Stimulated activated naive CD4-positive, alpha-beta T cell treated with Interleukin-2 at 50 U/mL for 16 hours (primary cell): ENCODE results near the gene RBM19.

Source experiments
- DNase-seq: peaks from one replicate; lab custom pipeline; 2025; lab: John Stamatoyannopoulos, UW

RBM19 gene

DNA sequence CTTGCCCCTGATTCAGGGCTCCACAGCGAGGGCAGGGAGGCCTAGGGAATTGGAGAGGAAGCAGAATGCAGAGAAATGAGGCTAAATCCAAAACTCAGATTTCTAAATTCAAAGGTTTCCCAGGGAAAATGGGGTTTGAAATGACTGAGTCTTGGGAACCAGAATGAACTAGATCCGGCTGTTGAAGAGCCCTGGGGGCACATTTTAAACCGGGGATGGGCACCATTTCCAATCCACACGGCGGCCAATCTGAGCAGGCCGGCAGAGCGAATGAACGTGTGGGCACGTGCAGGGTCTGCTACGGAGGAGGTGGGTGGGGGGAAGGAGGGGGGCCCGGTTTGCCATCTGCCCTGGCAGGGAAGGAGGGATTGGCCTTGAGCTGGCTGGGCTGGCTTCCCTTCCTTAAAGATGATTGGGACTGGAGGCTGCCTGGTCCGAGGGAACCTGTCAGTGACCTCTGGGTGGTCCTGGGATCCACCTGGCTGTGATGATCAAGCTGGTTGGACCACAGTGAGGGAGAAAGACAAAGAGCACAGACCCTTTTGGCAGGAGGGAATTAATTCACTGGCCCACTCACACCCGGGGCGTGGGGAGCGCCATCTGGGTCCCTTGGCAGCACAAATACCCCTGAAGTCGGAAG, 161.0 kb downstream of the RBM19 start:
- no peak for DNase-seq

DNA sequence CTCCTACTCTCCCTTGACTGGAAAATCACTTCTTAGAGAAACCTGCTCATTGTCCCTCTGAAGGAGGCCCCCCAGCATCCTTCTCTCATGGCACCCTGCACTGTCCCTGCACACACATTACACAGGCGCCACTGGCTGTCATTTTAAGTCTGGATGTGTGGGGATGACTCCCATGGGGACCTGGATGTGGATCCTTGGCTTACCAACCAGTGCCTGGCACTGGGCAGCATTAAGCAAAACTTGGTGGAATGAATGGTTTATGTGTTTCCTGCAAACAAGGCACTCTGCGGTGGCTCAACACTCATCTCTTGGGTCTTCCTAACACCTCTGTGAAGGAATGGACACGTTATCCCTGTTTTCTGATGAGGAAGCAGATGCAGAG, 162.4 kb downstream of the RBM19 start:
- no peak for DNase-seq

DNA sequence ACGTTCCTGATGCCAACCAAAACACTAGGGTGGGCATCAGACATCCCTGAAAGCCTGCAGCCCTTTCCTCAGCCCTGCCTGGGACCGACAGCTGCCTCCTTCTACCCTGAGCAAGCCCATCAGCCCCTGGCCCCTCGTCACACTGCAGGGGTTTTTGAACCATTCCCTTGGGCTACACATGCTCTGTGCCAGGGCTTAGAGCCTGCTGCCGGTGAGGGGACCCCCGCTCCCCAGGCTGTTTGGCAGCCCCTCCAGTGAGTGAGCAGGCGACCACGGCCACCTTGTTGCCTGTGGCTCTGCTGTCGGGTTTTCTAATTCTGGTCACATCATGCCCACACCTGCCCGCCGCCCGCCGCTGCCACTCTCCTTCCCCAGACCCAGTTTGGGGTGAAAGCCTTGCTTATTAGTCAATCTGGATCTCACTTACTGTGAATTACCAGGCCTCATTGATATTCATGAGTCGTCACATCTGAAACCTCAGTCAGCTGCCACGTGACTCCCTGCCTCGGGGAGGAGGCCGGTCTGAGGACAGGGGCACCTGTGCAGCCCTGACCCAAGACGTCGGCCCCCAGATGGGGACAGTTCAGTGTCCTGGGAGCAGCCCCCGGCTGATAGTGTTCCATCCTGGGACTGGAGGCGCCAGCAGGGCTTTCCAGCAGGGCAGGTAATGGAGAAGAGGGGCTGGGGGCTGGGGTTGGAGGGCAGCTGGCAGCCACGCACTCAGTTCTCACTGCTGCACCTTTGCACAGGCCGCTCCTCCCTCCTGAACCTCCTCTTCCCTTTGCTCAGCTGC, 163.0 kb downstream of the RBM19 start:
- no peak for DNase-seq

DNA sequence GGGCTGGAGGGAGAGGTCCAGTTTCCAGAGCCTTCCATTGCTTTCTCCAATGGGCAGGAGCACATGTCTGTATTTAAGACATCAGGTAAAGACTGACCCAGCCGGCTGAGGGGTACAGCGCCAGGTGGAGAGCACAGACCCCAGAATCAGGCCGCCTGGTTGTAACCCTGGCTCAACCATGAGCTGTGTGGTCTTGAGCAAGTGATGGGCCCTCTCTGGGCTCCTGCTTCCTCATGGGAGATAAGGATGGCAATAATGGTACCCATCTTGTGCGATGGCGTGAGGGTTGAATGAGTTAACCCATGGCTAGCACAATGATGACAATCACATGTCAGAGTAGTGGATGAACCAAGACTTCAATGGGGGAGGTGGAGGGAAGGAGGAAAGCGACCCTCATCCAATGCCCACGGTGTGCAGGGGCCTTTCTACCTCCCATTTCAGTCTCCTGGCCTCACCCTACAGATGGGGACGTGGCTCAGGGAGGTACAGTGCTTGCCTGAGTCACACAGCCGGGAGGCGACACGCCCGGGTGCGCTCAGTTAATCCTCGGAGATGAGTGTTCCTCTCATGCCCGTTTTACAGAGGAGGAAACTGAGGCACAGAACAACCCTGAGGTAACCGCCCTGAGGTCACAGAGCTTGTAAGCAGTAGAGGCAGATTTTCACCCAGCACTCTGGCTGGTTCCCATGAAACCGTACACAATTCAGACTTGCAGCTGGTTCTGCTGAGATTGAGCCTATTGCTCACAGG, 163.9 kb downstream of the RBM19 start:
- DNase-seq, result no peak

DNA sequence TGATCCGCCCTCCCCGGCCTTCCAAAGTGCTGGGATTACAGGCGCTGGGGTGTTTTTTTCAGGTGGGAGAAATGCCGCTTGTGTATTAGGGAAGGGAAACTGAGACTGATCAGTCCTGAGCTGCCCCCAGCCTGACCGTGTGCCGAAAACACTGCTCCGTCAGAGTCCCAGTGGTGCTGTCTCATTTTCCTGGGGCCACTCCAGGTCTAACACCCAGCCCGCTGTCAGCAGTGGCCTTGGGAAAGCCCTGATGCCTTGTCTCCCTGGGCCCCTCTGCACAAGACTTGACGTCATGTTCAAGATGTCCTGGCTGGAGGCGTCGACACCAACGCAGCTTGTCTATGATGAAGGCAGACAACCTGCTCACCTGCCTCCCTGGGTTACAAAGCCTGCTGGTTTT, 165.9 kb downstream of the RBM19 start:
- DNase-seq, result no peak

DNA sequence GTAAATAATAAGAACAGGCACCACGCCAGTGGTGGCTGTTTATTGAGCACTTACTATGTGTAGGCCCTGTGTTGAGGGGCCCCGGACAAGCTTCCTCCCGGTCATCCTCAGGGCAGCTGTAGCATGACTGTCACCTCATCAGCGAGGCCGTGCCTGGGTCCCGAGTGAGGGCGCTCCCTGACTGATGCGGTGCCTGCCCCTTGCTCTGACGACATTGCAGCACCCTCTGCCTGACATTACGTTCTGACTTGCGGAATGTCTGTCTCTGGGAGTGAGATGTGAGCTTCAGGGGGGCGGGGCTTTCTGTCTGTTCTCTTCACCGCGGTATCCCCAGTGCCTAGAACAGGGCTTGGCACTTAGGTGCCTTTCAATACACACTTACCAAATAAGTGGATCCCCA, 167.6 kb downstream of the RBM19 start:
- DNase-seq, result no peak

DNA sequence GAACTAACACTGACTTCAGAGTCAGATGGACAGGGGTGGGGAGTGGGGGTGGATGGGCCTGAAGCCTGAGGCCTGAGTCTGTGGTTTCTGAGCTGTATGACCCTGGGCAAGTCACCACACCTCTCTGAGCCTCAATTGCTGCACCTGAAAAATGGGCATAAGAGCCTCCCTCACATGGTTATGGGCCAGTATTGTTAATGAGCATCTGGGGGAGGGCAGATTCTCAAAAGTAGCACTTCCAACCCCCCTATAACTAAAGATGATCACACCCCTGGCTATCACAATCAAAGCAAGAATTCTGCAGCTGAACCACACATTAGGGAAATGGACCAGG, 168.6 kb downstream of the RBM19 start:
- no peak for DNase-seq

DNA sequence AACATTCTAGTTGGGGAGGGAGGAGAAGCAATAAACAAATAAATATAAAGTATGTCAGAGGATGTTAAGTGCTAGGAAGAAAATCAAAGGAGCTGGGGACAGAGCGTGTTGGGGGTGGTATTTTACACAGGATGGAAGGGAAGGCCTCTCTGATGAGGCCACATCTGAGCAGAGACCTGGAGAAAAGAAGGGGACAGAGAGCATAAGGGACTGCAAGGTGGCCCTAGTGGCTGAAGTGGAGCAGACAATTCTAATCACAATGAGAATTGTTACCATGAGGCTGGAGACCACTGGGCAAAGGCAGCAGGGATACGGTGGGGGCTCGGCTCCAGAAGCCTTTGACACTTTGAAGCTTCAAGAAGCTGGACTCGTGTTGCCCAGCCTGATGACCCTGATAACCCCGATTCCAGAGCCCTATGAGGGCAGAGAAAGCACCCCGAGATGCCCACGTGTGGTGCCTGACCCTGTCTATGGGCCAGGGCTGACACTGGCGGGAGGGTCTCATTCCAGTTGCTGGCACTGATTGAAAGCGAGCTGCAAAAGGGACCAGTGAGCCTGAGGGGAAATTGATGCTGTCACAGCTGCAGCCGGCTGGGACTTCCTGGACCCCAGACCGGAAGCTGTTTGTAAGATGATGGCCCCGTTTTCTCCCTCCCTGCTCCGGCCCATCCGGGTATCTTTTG, 169.1 kb downstream of the RBM19 start:
- DNase-seq, result no peak

DNA sequence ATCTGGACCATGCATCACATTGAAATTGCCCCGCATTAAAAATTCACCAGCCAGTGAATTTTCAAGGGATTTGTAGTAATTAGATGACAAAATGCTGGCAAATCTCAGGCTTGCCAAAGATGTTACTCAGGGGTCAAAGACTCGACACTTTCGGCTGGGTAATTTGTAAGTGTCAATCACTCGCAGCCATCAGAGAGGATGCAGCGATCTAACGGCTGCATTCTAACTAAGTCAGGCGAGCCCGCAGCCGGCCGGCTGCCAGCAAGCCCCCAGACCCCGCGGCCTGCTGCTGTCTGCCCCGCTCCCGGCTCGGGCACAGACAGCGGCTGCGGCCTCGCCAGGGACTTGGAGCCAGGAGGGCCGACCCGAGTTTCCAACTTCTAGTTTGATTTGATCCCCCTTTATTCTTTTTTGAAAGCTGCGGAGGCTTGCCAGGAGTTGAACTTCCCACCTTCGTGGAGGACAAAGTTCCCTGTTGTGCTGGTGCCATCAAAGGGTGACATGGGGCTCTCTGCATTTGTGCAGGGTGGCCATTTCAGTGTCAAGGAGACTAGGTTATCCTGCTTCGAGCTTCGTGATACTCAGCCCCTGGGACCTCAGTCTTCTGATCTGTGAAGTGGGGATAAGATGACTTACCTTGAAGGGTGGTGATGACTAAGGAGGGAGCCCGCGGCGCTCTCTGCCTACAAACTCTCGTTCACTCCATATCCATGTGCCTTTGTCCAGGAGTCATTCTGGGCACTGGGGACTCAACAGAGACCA, 169.9 kb downstream of the RBM19 start:
- DNase-seq, result no peak

DNA sequence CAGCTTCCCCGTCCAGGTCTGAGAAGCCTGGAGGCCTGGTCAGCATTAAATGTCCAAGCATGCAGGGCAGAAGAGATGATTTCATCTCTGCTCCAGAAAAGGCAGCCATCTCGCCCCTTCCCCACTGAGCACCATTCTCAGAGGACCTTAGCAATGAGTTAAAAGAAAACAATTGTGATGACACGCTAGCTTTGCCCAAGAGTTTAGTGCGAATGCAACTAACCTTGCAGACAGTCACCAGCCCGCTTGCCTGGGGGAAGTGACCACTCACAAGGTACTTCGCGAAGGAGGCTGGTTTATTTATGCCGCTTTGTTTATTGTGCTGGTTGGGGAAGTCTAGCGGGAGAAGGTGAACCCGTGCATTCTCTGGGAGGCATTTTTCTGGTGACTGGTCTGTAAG, 170.7 kb downstream of the RBM19 start:
- DNase-seq, result no peak

DNA sequence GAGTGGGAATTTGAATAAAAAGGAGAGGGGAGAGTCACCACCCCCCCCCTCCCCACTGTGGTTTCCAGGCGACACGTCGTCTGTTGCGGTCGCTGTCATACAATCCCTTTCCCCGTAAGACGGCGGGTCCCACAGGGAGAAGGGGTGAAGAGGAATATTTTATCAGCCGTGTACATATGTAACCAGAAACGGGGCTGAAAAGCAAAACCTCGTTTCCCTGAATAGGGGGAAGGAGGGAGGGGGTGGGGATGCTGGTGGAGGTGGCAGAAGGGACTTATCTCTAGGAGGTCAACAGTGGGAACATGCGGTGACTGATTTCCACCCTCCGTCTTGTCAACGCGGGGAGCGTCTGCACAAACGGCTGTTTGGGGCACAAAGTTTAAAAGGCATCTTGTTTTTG, 171.4 kb downstream of the RBM19 start:
- no peak for DNase-seq

DNA sequence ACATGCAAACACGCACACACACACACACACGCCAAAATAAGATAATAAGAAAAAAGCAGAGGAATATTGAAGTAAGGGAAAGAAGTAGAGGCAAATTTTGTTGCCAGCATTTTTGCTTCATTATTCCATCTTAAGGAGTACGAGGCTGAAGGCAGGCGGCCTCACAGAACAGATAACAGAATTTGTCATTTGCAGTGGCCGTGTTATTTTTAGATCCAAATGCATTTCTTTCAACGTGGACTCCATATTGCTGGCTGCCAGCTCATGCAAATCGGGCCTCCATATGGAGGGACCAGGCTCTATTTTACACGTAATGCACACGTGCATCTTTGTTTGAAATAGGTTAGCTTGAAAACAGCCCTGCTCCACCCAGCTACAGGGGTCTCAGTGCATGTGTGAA, 172.9 kb downstream of the RBM19 start:
- DNase-seq, result no peak

DNA sequence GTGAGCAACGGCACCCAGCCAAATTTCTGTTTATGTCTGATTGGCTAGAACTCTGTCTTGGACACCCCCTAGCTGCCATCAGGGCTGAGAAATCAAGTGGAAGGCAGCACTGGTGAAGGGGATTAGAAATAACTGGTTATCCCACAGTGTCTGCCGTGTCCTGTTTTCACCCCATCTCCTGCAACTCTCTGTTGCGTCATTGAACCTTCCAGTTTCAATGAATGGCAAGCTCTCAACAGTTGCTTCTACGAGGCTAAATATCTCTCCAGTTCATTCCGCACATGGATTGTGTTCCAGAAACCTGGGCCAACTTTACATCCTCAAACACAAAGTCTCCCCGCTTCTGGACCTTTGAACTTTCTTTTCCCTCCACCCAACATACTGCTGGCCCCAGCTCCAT, 173.7 kb downstream of the RBM19 start:
- DNase-seq, result no peak

DNA sequence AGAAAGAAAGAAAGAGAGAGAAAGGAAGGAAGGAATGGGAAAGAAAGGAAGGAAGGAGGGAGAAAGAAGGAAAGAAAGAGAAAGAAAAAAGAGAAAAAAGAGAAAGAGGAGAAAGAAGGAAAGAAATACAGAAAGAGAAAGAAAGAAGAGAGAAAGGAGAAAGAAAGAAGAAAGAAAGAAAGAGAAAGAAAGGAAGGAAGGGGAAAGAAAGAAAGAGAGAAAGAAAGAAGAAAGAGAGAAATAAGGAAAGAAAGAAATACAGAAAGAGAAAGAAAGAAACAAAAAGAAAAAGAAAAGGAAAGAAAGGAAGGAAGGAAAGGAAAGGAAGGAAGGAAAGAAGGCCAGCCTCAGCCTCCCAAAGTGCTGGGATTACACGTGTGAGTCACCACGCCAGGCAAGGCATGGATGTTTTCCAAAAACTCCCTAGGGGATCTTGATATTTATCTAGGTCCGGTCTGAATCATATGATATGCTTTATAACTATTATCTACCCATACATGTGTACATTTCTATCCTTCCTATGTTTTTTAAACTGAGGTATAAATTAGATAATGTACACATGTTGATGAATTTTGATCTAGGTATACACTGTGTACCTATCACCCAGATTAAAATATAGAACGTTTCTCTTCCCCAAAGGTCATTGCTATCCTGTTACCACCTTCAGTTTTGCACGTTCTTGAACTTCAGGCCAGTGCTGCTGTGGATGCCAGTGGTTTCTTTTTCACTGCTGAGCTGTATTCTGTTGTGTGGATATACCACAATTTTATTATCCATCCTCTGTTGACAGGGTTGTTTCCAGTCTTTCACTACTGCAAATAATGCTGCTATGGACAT, 177.9 kb downstream of the RBM19 start:
- no peak for DNase-seq

DNA sequence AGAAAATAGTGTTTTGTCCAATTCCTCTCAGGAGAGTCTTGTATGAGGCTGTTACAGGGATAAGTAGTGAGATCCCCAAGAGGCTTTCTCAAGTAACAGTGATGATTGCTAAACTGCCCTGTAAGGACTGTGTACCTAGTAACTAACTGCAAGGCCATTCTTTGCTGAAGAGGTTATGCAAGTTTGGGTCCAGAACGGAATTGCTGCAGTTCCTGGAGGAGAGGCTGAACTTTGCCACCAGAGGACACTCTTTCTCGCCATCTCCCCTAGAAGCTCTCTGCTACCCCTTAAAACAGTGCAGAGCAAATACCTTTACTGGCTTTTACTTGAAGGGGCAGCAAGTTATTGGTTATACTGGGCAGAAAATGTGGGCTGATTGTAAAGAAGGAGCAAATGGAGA, 180.0 kb downstream of the RBM19 start:
- no peak for DNase-seq

DNA sequence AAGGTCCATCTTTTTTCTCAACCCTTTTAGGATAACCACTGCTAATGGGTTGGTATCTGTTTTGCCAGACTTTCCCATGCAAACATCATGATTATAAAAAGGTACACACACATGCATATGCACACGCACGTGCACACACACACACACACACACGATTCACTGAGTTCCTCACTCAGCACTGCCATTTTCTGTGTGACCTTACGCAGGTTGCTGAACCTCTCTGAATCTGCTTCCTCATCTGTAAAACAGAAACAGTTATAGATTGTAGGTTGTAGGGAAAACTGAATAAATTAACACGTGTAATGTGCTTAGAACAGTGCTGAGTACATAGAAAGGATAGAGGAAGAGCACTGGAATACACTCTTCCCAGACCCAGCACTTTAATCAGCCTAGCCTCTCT, 182.3 kb downstream of the RBM19 start:
- no peak for DNase-seq

DNA sequence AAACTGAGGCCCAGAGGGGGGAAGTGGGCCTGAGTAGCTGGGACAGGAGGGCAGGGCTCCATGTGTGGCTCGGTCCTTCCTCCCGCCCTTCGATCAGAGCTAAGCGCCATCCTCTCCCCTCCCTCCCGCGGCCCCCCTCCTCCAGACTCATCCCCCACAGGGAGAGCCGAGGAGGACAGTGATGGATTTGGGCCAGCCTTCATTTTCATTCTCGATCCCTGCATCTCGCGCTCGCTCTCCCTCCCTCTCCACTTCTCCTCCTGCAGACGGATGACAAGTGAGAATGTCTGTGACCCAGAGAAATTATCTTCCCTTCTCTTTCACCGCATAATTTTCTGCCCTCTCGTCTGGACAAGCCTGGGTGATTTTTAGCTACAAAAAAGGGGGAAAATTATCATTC, 183.3 kb downstream of the RBM19 start:
- no peak for DNase-seq

DNA sequence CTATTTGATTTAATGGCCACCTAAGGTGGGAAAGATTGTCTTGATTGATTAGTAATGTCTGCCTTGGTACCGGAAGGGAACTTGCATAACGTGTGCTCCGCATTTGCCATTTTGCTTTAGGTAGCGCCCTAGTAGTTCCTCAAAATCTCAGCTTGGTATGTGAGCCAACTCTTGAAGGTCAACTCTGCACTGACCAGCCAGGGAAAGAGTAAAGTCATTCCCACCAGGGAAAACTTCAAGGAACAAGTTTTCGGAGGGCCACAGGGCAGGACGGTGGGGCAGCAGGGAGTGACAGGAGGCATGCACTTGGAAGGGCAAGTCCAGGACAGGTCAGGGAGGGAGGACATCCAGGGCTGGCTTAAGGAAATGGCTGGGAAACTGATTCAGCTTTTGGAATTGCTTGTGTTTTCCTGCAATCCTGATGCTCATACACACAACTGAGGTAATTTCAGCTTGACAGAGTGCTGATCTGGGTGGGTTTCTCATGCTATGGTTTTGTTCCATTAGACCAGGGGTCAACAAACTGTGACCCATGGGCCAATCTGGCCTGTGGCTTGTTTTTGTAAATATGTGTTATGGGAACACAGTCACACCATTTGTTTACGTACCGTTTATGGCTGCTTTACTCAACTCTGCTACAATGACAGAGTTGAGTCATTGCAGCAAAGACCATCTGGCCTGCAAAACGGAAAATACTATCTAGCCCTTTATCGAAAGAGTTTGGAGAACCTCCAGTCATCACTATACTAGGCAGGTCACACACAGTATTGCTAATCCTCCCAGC, 184.5 kb downstream of the RBM19 start:
- DNase-seq, result no peak

DNA sequence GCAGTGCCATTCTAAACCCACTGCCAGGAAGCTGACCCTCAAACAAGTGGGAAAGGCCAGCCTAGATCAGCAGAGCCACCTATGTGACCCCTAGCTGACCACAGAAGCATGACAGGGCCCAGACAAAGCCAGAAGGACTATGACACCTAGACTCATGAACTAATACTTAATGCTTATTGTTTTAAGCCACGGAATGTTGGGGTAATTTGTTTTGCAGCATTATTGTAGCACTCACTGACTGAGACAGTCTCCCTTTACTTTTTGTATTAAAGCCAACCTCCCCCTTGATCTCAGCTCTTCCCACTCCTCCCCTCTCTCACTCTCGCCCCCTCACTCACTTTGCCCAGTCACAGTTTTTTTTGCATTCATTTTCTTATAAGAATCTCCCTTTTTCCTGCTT, 186.4 kb downstream of the RBM19 start:
- no peak for DNase-seq

DNA sequence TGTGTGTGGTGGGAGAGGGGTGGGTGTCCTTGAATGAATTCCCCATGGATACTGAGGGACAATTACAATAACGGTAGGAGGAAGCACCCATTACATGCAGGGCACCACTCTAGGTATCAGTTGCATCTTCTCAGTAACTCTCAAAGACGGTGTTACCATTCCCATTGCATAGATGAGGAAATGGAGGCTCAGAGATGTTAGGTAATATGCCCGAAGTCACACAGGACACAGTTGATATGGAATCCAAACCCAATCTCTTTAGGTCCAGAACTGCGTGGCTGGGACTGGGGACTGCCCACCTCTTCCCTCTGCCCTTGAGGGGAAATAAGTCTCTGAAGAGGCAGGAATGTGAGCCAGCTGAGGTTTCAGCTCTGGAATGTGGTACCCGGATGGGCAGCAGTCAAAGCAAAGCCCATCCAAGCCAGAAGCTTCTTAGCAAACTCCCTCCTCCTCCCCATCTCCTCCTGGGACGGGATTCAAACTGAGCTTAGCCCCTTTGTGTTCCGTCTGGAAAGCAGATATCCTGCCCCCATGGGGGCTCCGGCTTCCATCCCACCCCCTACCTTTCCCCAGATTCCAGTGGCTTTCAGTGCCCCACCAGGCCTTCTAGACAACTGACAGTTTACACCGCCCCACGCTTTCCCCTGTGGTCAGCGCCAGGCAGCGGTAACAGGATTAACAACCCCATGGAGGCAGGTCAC, 187.5 kb downstream of the RBM19 start:
- no peak for DNase-seq
